ENCODE data around the gene ATP6V1G2.

GRCh38 chr6:31541658-31542521 is 4.5 kb downstream of the ATP6V1G2 start, which contains the start of gene DDX39B:
- no peak for TF ChIP-seq CTCF (IDR thresholded peaks at IDR 0.05; ENCODE audit: low read depth, low read length)
- TF ChIP-seq POLR2A (IDR thresholded peaks at IDR 0.05; ENCODE audit: extremely low read depth, insufficient read length), result peak; percentile 89
- peak; percentile 52; the same call in 1 of the 2 replicates for TF ChIP-seq MAX (IDR thresholded peaks at IDR 0.05; ENCODE audit: low read depth, low read length)
- TF ChIP-seq MYC (IDR thresholded peaks at IDR 0.05; ENCODE audit: low read depth, low read length), result peak; percentile 89
